ENCODE results near the gene FAM181B. TPM values are rescaled to one million over a fixed set of nuclear protein-coding genes. Genes with fewer than 3 reads are reported as not detected.

Gene FAM181B
- total and polyA plus RNA-seq, 3 experiments from 2014 or later: not detected

DNA sequence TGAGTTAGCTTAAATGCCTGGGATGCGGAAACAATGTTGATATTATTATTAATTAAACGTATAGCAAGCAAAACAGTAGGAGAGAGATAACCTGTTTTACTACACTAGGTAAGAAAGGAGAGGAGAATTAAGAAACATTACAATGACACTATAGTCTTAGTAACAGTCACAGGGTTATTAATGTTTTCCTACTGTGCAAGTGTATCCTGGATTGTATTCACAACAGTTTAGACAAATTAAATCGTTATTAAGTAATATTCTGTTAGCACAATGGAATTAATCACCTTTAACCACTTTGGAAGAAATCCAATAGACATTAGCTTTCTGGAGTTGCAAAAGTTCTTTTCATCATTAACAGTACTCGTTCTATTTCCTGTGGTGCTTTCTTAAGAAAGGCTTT is 3.4 kb downstream of the FAM181B start:
- H3K4me1 ChIP-seq (ENCODE audit: insufficient read depth, low read length): peaks cover 4% of the 10 kb centered on the region
- no peaks in the 10 kb centered on the region for H3K9me3 ChIP-seq (ENCODE audit: low read length)
- H3K4me1 Mint-ChIP-seq: peaks cover 10 to 24% (median 17%) of the 10 kb centered on the region in 3 donors
- peaks cover 15% of the 10 kb centered on the region for H3K27me3 ChIP-seq (ENCODE audit: insufficient read depth, low read length, poor library complexity, severe bottlenecking)
- H3K27ac ChIP-seq (ENCODE audit: low read depth, low read length): no peak overlapping the region
- CTCF ChIA-PET: no interaction called here
- peaks cover 0 to 3% (median under 1%) of the 10 kb centered on the region in 5 donors for H3K9me3 Mint-ChIP-seq
- H3K27me3 Mint-ChIP-seq: peaks cover 58 to 76% of the 10 kb centered on the region in 2 donors
- no peak for DNase-seq
- peak overlapping the region in 1 of 7 donors; percentile 28 for H3K4me3 Mint-ChIP-seq
- POLR2A ChIA-PET: no interaction called here
- no peaks in the 10 kb centered on the region for H3K36me3 ChIP-seq (ENCODE audit: insufficient read depth, low read length)
- no peaks in the 10 kb centered on the region for H3K36me3 Mint-ChIP-seq
- H3K27ac Mint-ChIP-seq: no peak overlapping the region
- no peak overlapping the region for H3K4me3 ChIP-seq (ENCODE audit: low read length)

DNA sequence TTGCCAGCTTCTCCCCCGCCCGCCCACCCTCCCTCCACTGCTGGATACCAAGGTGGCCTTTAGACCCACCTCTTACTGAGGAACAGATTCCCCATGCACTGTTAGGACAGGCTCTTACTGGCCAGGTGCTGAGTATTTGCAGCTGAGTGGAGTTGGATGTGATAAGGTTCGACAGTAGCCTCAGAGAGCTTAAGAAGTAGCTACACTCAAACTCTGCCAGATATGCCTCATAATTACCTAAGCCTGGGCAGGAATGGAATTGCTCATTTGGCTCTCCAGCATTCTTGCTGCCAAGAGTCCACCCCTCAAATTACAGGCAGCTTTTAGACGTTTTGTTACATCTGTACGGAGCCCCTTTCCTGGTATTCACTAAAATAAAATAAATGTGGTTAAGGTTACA is 9.6 kb downstream of the FAM181B start:
- Mint-ChIP-seq H3K4me3 (no peak overlapping the region), H3K4me1 (no peaks in the 10 kb centered on the region), H3K27me3 (peaks cover 31 to 47% of the 10 kb centered on the region in 2 donors), H3K27ac (no peak overlapping the region), H3K36me3 (no peaks in the 10 kb centered on the region), H3K9me3 (peaks cover 0 to 2% (median 0%) of the 10 kb centered on the region in 5 donors)
- POLR2A ChIA-PET: no interaction called here
- CTCF ChIA-PET: no interaction called here
- no peak overlapping the region for H3K27ac ChIP-seq (ENCODE audit: low read depth, low read length)
- H3K36me3 ChIP-seq (ENCODE audit: insufficient read depth, low read length): no peaks in the 10 kb centered on the region
- no peaks in the 10 kb centered on the region for H3K27me3 ChIP-seq (ENCODE audit: insufficient read depth, low read length, poor library complexity, severe bottlenecking)
- DNase-seq: no peak
- H3K4me3 ChIP-seq (ENCODE audit: low read length): no peak overlapping the region
- no peaks in the 10 kb centered on the region for H3K9me3 ChIP-seq (ENCODE audit: low read length)
- no peaks in the 10 kb centered on the region for H3K4me1 ChIP-seq (ENCODE audit: insufficient read depth, low read length)

DNA sequence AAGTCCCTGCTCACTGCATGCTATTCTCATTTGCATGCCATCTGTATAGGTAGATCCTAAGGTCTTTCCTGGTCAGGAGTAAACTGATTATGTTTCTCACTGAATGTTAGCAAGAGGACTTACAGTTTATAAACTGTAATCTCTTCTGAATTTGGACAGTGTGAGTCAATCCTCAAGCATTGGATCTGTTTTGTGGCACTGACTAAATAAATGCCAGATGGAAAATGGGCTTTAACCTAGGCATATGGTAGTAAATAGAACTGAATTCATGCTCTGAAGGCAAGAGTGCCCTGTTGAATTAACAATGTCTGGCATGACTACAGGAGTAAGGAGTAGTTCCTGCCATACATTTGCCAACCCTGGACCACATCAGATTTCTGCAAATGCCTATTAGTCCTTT is 11.4 kb downstream of the FAM181B start:
- Mint-ChIP-seq H3K9me3 (peaks cover 0 to 2% (median 0%) of the 10 kb centered on the region in 5 donors), H3K27me3 (peaks cover 24 to 34% of the 10 kb centered on the region in 2 donors), H3K27ac (no peak overlapping the region), H3K4me3 (no peak overlapping the region), H3K4me1 (no peaks in the 10 kb centered on the region), H3K36me3 (no peaks in the 10 kb centered on the region)
- H3K27me3 ChIP-seq (ENCODE audit: insufficient read depth, low read length, poor library complexity, severe bottlenecking): no peaks in the 10 kb centered on the region
- ChIA-PET POLR2A (no interaction called here), CTCF (no interaction called here)
- no peaks in the 10 kb centered on the region for H3K36me3 ChIP-seq (ENCODE audit: insufficient read depth, low read length)
- DNase-seq: no peak
- H3K27ac ChIP-seq (ENCODE audit: low read depth, low read length): no peak overlapping the region
- no peak overlapping the region for H3K4me3 ChIP-seq (ENCODE audit: low read length)
- no peaks in the 10 kb centered on the region for H3K4me1 ChIP-seq (ENCODE audit: insufficient read depth, low read length)
- H3K9me3 ChIP-seq (ENCODE audit: low read length): no peaks in the 10 kb centered on the region

DNA sequence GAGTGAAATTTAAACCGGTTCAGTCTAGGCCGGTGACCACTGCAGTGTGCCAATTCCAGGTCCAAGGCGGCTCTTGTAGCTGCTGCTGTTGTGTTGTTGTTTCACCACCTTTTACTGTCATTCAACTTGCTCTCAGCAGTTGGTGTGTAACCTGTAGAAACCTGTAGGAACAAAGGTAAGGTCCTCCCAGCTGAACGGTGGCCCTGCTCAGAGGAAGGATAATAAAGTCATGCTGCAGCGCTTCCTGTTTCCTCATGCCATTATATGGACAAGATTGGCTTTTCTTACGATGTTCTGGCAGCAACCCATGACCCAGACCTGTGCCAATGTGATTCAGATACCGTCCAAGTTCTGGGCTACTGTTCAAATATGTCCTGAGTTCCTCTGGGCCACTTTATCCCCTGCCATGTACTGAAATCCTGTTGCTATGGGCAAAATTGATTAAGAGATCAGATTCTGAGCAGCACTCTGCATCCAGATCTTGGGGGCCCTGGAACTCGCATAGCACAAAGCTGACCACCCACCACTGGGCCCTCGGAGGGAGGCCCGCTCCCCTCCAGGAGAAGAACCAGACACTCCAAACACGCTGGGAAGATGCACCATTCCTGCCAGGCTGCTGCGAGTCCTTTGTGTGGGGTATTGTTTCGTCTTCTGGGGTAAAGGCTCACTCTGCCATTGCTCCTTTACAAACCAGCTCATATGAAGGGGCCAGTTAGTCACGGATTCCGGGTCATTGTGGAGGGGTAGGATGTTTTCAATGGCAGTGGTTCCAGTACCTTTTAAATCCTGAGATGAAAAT is 13.2 kb downstream of the FAM181B start:
- Mint-ChIP-seq H3K4me3 (no peak overlapping the region), H3K36me3 (no peaks in the 10 kb centered on the region), H3K4me1 (no peaks in the 10 kb centered on the region), H3K9me3 (no peaks in the 10 kb centered on the region), H3K27me3 (peaks cover 13 to 22% of the 10 kb centered on the region in 2 donors), H3K27ac (peak overlapping the region in 1 of 8 donors; percentile 5)
- Histone ChIP-seq H3K27me3 (ENCODE audit: insufficient read depth, low read length, poor library complexity, severe bottlenecking) (no peaks in the 10 kb centered on the region), H3K4me1 (ENCODE audit: insufficient read depth, low read length) (no peaks in the 10 kb centered on the region), H3K9me3 (ENCODE audit: low read length) (no peaks in the 10 kb centered on the region), H3K27ac (ENCODE audit: low read depth, low read length) (no peak overlapping the region), H3K4me3 (ENCODE audit: low read length) (no peak overlapping the region), H3K36me3 (ENCODE audit: insufficient read depth, low read length) (no peaks in the 10 kb centered on the region)
- ChIA-PET POLR2A (no interaction called here), CTCF (no interaction called here)
- no peak for DNase-seq

DNA sequence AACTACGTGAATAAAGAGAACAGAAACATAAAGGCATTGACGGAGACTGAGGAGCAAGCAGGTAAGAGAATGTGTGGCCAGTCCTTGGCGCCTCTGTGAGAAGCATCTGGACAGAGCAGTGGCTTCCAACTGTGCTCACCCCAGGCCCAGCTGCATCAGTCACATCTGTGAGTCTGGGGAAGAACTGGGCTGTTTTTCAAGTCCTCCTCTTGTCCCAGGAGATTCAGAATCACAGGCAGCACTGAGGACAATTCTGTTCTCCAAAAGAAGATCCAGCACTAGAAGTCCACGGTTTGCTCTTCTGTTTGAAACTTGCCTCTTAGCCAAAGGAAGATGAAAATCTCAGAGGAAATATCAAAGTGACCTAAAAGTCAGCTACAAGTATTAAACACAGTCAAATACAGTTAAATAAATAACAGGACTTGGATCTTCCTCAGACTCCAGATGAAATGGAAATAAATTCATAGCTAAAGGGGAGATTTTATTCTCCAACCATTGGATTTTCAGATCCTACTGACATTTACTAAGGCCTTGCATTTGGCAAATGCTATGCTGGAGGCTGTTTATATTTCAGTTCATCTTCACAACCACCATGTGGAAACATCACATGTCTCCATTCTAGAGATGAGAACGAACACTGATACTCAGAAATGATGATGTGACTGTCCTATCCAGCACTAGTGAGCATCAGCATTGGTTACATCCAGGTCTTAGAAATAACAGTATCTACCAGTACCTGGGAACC is 14.1 kb downstream of the FAM181B start:
- H3K4me3 ChIP-seq (ENCODE audit: low read length): no peak overlapping the region
- Mint-ChIP-seq H3K36me3 (no peaks in the 10 kb centered on the region), H3K27me3 (peaks cover 9 to 16% of the 10 kb centered on the region in 2 donors), H3K9me3 (no peaks in the 10 kb centered on the region), H3K27ac (no peak overlapping the region), H3K4me3 (no peak overlapping the region), H3K4me1 (no peaks in the 10 kb centered on the region)
- no peak overlapping the region for H3K27ac ChIP-seq (ENCODE audit: low read depth, low read length)
- CTCF ChIA-PET: no interaction called here
- no peaks in the 10 kb centered on the region for H3K27me3 ChIP-seq (ENCODE audit: insufficient read depth, low read length, poor library complexity, severe bottlenecking)
- POLR2A ChIA-PET: no interaction called here
- no peaks in the 10 kb centered on the region for H3K36me3 ChIP-seq (ENCODE audit: insufficient read depth, low read length)
- no peak for DNase-seq
- H3K4me1 ChIP-seq (ENCODE audit: insufficient read depth, low read length): no peaks in the 10 kb centered on the region
- H3K9me3 ChIP-seq (ENCODE audit: low read length): no peaks in the 10 kb centered on the region

DNA sequence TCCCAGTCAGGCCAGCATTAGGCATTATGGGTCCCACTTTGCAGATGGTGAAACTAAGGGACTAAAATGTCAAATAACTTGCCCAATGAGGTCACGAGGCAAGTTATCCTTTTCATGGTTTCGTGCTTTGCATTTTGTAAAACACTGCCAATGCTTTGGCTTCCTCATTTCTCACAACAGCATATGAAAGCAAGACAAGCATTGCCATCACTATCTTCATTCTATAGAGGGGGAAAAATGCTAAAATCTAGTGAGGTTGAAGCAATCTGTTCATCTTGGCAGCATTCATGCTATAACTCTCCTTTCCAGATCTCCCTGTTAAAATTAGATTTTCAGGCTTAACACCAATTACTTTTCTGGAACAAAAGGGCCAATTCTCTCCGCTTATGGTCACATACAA is 14.8 kb downstream of the FAM181B start:
- peaks cover 9 to 11% of the 10 kb centered on the region in 2 donors for H3K27me3 Mint-ChIP-seq
- no peaks in the 10 kb centered on the region for H3K36me3 Mint-ChIP-seq
- DNase-seq: no peak
- CTCF ChIA-PET: no interaction called here
- no peak overlapping the region for H3K27ac Mint-ChIP-seq
- no peaks in the 10 kb centered on the region for H3K4me1 Mint-ChIP-seq
- H3K4me1 ChIP-seq (ENCODE audit: insufficient read depth, low read length): no peaks in the 10 kb centered on the region
- no peaks in the 10 kb centered on the region for H3K9me3 Mint-ChIP-seq
- no peaks in the 10 kb centered on the region for H3K27me3 ChIP-seq (ENCODE audit: insufficient read depth, low read length, poor library complexity, severe bottlenecking)
- no peaks in the 10 kb centered on the region for H3K9me3 ChIP-seq (ENCODE audit: low read length)
- POLR2A ChIA-PET: no interaction called here
- no peak overlapping the region for H3K27ac ChIP-seq (ENCODE audit: low read depth, low read length)
- H3K4me3 ChIP-seq (ENCODE audit: low read length): no peak overlapping the region
- H3K36me3 ChIP-seq (ENCODE audit: insufficient read depth, low read length): no peaks in the 10 kb centered on the region
- no peak overlapping the region for H3K4me3 Mint-ChIP-seq

DNA sequence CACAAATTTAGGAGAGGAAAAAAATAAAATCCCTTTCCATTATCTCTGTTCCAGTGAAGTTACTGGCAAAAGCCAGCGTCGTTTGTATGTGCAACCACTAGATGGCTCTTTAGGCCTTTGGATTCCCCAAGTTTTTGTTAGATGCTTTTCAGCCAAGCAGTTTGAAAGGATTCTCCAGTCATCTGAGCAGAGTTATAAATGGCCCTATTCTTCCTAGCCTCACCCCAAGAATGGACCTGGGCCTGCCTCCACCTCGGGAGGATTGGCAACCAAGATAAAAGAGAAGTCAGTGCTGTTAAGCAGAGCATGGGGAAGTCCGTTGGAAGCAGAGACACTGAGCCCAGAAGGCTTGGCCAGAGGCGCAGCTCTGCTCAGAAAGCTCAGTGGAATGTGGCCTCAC is 15.4 kb downstream of the FAM181B start:
- no peaks in the 10 kb centered on the region for H3K9me3 Mint-ChIP-seq
- ChIA-PET POLR2A (no interaction called here), CTCF (interaction anchor here (0.8 kb wide), 1 partner anchor 20 kb away, joined by 3 read pairs; no protein-coding TSS in a partner anchor)
- H3K4me1 ChIP-seq (ENCODE audit: insufficient read depth, low read length): no peaks in the 10 kb centered on the region
- no peak overlapping the region for H3K27ac Mint-ChIP-seq
- H3K36me3 ChIP-seq (ENCODE audit: insufficient read depth, low read length): no peaks in the 10 kb centered on the region
- H3K9me3 ChIP-seq (ENCODE audit: low read length): no peaks in the 10 kb centered on the region
- no peak overlapping the region for H3K4me3 ChIP-seq (ENCODE audit: low read length)
- no peak overlapping the region for H3K27ac ChIP-seq (ENCODE audit: low read depth, low read length)
- no peaks in the 10 kb centered on the region for H3K27me3 ChIP-seq (ENCODE audit: insufficient read depth, low read length, poor library complexity, severe bottlenecking)
- peaks cover 8 to 9% of the 10 kb centered on the region in 2 donors for H3K27me3 Mint-ChIP-seq
- no peak overlapping the region for H3K4me3 Mint-ChIP-seq
- no peaks in the 10 kb centered on the region for H3K36me3 Mint-ChIP-seq
- H3K4me1 Mint-ChIP-seq: no peaks in the 10 kb centered on the region
- DNase-seq: peak in 1 of 5 donors; percentile 38

DNA sequence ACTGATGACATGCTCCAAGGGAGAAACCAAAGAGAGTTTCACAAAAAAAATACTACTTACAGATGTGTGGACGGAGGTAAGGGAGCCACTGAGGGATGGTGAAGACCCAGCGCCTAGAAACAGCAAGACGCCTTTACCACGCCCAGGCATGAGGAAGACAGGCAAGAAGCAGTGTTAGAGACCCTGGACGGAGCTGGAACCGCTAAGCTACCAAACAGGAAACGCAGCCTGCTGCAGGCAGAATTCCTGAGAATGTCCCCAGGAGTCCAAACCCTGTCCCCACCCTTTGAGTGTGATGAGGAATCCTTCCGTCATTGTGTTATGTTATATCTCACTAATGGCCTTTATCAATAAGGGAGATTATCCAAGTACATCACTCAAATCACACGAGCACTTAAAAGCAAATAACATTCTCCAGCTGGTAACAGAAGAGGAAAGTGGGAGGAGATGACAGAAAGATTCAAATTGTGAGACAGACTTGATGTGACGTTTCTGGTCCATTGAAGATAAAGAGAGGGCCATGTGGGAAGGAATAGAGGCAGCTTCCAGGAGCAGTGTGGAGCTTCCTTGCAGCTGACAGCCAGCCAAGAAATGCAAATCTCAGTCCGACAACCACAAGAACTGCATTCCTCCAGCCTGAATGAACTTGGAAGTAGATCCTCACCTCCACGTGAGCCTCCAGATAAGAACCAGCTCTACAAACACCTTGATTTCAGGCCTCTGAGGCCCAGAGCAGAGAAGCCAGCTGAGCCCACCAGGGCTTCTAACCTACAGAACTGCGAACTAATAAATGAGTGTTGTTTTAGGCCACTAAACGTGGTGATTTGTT is 19.1 kb downstream of the FAM181B start:
- no peaks in the 10 kb centered on the region for H3K9me3 ChIP-seq (ENCODE audit: low read length)
- H3K27me3 ChIP-seq (ENCODE audit: insufficient read depth, low read length, poor library complexity, severe bottlenecking): no peaks in the 10 kb centered on the region
- DNase-seq: no peak
- H3K36me3 ChIP-seq (ENCODE audit: insufficient read depth, low read length): no peaks in the 10 kb centered on the region
- ChIA-PET CTCF (no interaction called here), POLR2A (no interaction called here)
- H3K27ac Mint-ChIP-seq: no peak overlapping the region
- no peak overlapping the region for H3K4me3 ChIP-seq (ENCODE audit: low read length)
- no peak overlapping the region for H3K4me3 Mint-ChIP-seq
- H3K9me3 Mint-ChIP-seq: no peaks in the 10 kb centered on the region
- no peaks in the 10 kb centered on the region for H3K36me3 Mint-ChIP-seq
- no peaks in the 10 kb centered on the region for H3K4me1 ChIP-seq (ENCODE audit: insufficient read depth, low read length)
- H3K27ac ChIP-seq (ENCODE audit: low read depth, low read length): no peak overlapping the region
- peaks cover 0 to 4% of the 10 kb centered on the region in 2 donors for H3K27me3 Mint-ChIP-seq
- no peaks in the 10 kb centered on the region for H3K4me1 Mint-ChIP-seq
